Ovary (tissue), 9 donors: ENCODE results near the gene MTHFD1L. TPM values are rescaled to one million over a fixed set of nuclear protein-coding genes. Genes with fewer than 3 reads are reported as not detected.

Experiments
- DNase-seq, 5 donors: peaks; one replicate each; pipeline ENCODE4 v3.0.0-alpha.2; 2019 to 2020
- H3K27ac ChIP-seq, 2 donors: fragments of 200-600 bp; one replicate each; pipeline versions ENCODE4 v1.5.1 to v1.8.0; 2019 to 2022
- H3K27me3 ChIP-seq: fragments of 200-600 bp; one replicate; pipeline ENCODE4 v1.8.0; 2022
- H3K36me3 ChIP-seq: fragments of 200-600 bp; sonication (generic); one replicate; pipeline ENCODE4 v1.5.1; 2019
- H3K4me1 ChIP-seq: one replicate; pipeline ENCODE4 v1.8.1; 2013; ENCODE audit warnings: mild to moderate bottlenecking, moderate library complexity; ENCODE audit not compliant: insufficient read depth
- H3K4me3 ChIP-seq: fragments of 200-600 bp; sonication (generic); one replicate; pipeline ENCODE4 v1.5.1; 2017
- H3K9me3 ChIP-seq, 2 donors: fragments of 200-600 bp in 1 of 2; sonication (generic) in 1 of 2; one replicate each; pipeline versions ENCODE4 v1.5.1 to v1.8.1; 2013 to 2019; ENCODE audit warnings: mild to moderate bottlenecking in 1 of 2, moderate library complexity in 1 of 2
- CTCF ChIP-seq, 3 donors: fragments of 450-650 bp in 2 of 3; fragments of 200-600 bp in 1 of 3; IDR thresholded peaks; one replicate each; pipeline versions ENCODE4 v1.5.1 to v1.8.0; 2016 to 2022; ENCODE audit warnings: antibody characterized with exemption in 3 of 3, mild to moderate bottlenecking in 1 of 3
- EP300 ChIP-seq: sonication (generic); formaldehyde crosslinking; IDR thresholded peaks from one replicate; pipeline ENCODE4 v1.6.1; 2017; ENCODE audit warnings: antibody characterized with exemption
- POLR2A ChIP-seq: fragments of 450-650 bp; IDR thresholded peaks from one replicate; pipeline ENCODE4 v1.6.1; 2017; ENCODE audit warnings: antibody characterized with exemption, mild to moderate bottlenecking, moderate library complexity
- WGBS, 3 donors: extraction: QIAGEN DNeasy Blood & Tissue Kit in 1 of 3; methylation state at CpG; one replicate each; pipeline versions ENCODE4 v1.1.5 to v1.1.7; 2013 to 2017; 5-methylcytosine and 5-hydroxymethylcytosine counted together
- intact Hi-C, 4 donors: fragments of 100-400 bp; cut with DNase I; formaldehyde crosslinking; loops; one replicate each; pipeline versions ENCODE4 v1.11.0 to v1.15.1; 2022 to 2023
- polyA plus RNA-seq, 2 donors: library from polyadenylated mRNA; stranded (reverse); fragments of 200-250 nt in 1 of 2; fragments of 350-450 nt in 1 of 2; fragmentation: Illumina TruSeq in 1 of 2; extraction: RNeasy Lipid Tissue Mini Kit (QIAGEN cat#74804) in 1 of 2; gene quantifications; one replicate each; pipeline ENCODE4 v1.2.3, GENCODE V29; 2013 to 2014
- total RNA-seq, 7 donors: library from RNA; depleted of rRNA in 2 of 7; stranded (reverse); fragments of >200 nt in 2 of 7; fragmentation: NEBNext Ultra II Directional in 3 of 7; extraction: Animal tissue kit (Norgen Biotek cat#: 25700) in 3 of 7; gene quantifications; one replicate each; pipeline versions ENCODE4 v1.1.0 to v1.2.4, GENCODE V29; 2016 to 2023
- donor health status: DM: no; HTN: no; CAD: no; lungs with moderate emphysema.
- donor health status: DM: no; HTN: no; CAD: no.
- donor health status: Bipolar disorder and iron deficiency.
- donor health status: DM: yes; HTN: yes; CAD: no.
- donor health status: DM: no; HTN: no; CAD: no.
- donor health status: DM: yes; HTN: yes; CAD: no.

Gene MTHFD1L
- total and polyA plus RNA-seq, 9 donors, result 13.0 to 91.1 (median 23.6) TPM

GRCh38 chr6:151143337-151143736, 277.8 kb downstream of the MTHFD1L start:
- H3K27ac ChIP-seq, result no peak overlapping the region
- intact Hi-C loops, result no loop called here
- H3K36me3 ChIP-seq, result no peaks in the 10 kb centered on the region
- no peak for DNase-seq
- H3K9me3 ChIP-seq, result no peaks in the 10 kb centered on the region
- H3K27me3 ChIP-seq, result no peaks in the 10 kb centered on the region
- 31 to 44% (median 36%) methylated on average over 4 of the region's 4 CpGs for WGBS, 3 donors
- peaks cover 19% of the 10 kb centered on the region for H3K4me1 ChIP-seq
- H3K4me3 ChIP-seq, result no peak overlapping the region
- TF ChIP-seq POLR2A, result no peak
- TF ChIP-seq CTCF (IDR thresholded peaks at IDR 0.05), result no peak
- no peak for TF ChIP-seq EP300

- Histone ChIP-seq H3K27me3 (no peaks in the 10 kb centered on the region), H3K9me3 (no peaks in the 10 kb centered on the region), H3K27ac (no peak overlapping the region), H3K4me1 (peaks cover 19% of the 10 kb centered on the region), H3K36me3 (no peaks in the 10 kb centered on the region), H3K4me3 (no peak overlapping the region)
- 44 to 52% (median 46%) methylated on average over 6 of the region's 6 CpGs for WGBS, 3 donors
- intact Hi-C loops, result no loop called here
- DNase-seq, result no peak
- no peak for TF ChIP-seq CTCF (IDR thresholded peaks at IDR 0.05)
- no peak for TF ChIP-seq EP300
- no peak for TF ChIP-seq POLR2A
Observed at GRCh38 chr6:151143806-151144205, 278.3 kb downstream of the MTHFD1L start.

- H3K36me3 ChIP-seq, result no peaks in the 10 kb centered on the region
- peak in 1 of 5 donors; percentile 71 for DNase-seq
- H3K27ac ChIP-seq, result no peak overlapping the region
- H3K9me3 ChIP-seq, result no peaks in the 10 kb centered on the region
- TF ChIP-seq POLR2A (no peak), EP300 (no peak), CTCF (IDR thresholded peaks at IDR 0.05) (no peak)
- H3K4me3 ChIP-seq, result no peak overlapping the region
- intact Hi-C loops, result no loop called here
- no peaks in the 10 kb centered on the region for H3K27me3 ChIP-seq
- WGBS, 3 donors, result 28 to 34% (median 31%) methylated on average over 14 of the region's 14 CpGs
- peaks cover 9% of the 10 kb centered on the region for H3K4me1 ChIP-seq
Observed at GRCh38 chr6:151147118-151147832, 281.8 kb downstream of the MTHFD1L start.

GRCh38 chr6:151148111-151148510, 282.6 kb downstream of the MTHFD1L start:
- DNase-seq, result no peak
- Histone ChIP-seq H3K27me3 (no peaks in the 10 kb centered on the region), H3K4me3 (no peak overlapping the region), H3K9me3 (no peaks in the 10 kb centered on the region), H3K4me1 (peaks cover 9% of the 10 kb centered on the region), H3K27ac (no peak overlapping the region), H3K36me3 (no peaks in the 10 kb centered on the region)
- intact Hi-C loops, result no loop called here
- WGBS, 3 donors, result 68 to 82% (median 74%) methylated on average over 8 of the region's 8 CpGs
- TF ChIP-seq POLR2A (no peak), CTCF (IDR thresholded peaks at IDR 0.05) (no peak), EP300 (no peak)
